SU-DHL-6 (cell line): ENCODE data around the gene EIF4A3.

Source experiments
- H2AFZ ChIP-seq: fragments of 200-600 bp; sonication (generic); 2 replicates; pipeline ENCODE4 v1.6.1; 2014; ENCODE audit warnings: low read depth, mild to moderate bottlenecking, moderate library complexity, mixed read lengths, antibody characterized with exemption, low read length; ENCODE audit not compliant: severe bottlenecking
- H3F3A ChIP-seq: fragments of 200-600 bp; shearing (Covaris generic); 2 replicates; pipeline ENCODE4 v1.6.0; 2016; ENCODE audit warnings: antibody characterized with exemption, mild to moderate bottlenecking; ENCODE audit not compliant: insufficient read depth
- H3K27ac ChIP-seq: fragments of 200-600 bp; sonication (generic); 2 replicates; pipeline ENCODE4 v1.5.1; 2016; ENCODE audit warnings: low read depth, mild to moderate bottlenecking, low read length, moderate library complexity, mixed read lengths
- H3K27me3 ChIP-seq: fragments of 200-600 bp; sonication (generic), shearing (Covaris generic); 2 replicates; pipeline ENCODE4 v1.6.0; 2014; ENCODE audit warnings: mild to moderate bottlenecking, low read length
- H3K36me3 ChIP-seq: fragments of 200-600 bp; sonication (generic); 2 replicates; pipeline ENCODE4 v1.6.1; 2014; ENCODE audit warnings: mild to moderate bottlenecking, low read length, mixed read lengths
- H3K4me2 ChIP-seq: fragments of 300-600, 200-600 bp; shearing (Covaris generic), sonication (generic); 2 replicates; pipeline ENCODE4 v1.6.0; 2014; ENCODE audit warnings: low read length, low read depth, mild to moderate bottlenecking; ENCODE audit not compliant: poor library complexity, severe bottlenecking
- H3K4me3 ChIP-seq: fragments of 200-600 bp; sonication (generic); 2 replicates; pipeline ENCODE4 v1.5.1; 2014; ENCODE audit warnings: antibody characterized with exemption, low read length, mild to moderate bottlenecking, mixed read lengths; ENCODE audit not compliant: insufficient read depth, poor library complexity, severe bottlenecking
- H3K79me2 ChIP-seq: fragments of 200-600 bp; sonication (generic); 2 replicates; pipeline ENCODE4 v1.6.1; 2014; ENCODE audit warnings: mild to moderate bottlenecking, low read length, moderate library complexity; ENCODE audit not compliant: insufficient read depth
- H3K9ac ChIP-seq: fragments of 200-600 bp; sonication (generic); 2 replicates; pipeline ENCODE4 v1.7.0; 2014; ENCODE audit warnings: mild to moderate bottlenecking, low read length
- H3K9me2 ChIP-seq: fragments of 200-600 bp; sonication (generic); replicated peaks from 2 replicates; pipeline ENCODE4 v1.6.1; 2014; ENCODE audit warnings: low read length; ENCODE audit not compliant: insufficient read depth
- H3K9me3 ChIP-seq: fragments of 200-600 bp; sonication (generic); 2 replicates; pipeline ENCODE4 v1.6.1; 2014; ENCODE audit warnings: low read length, mixed read lengths; ENCODE audit not compliant: insufficient read depth
- H4K20me1 ChIP-seq: fragments of 200-600 bp; sonication (generic); 2 replicates; pipeline ENCODE4 v1.6.1; 2014; ENCODE audit warnings: low read depth, mild to moderate bottlenecking, antibody characterized with exemption, low read length, moderate library complexity, mixed read lengths
- CTCF ChIP-seq: fragments of 200-600 bp; sonication (generic); IDR thresholded peaks from one replicate; pipeline ENCODE4 v1.5.1; 2017; ENCODE audit warnings: antibody characterized with exemption, mild to moderate bottlenecking, low read length, moderate library complexity; ENCODE audit not compliant: insufficient read depth, poor library complexity, severe bottlenecking
- EZH2phosphoT487 ChIP-seq: fragments of 200-600 bp; sonication (generic), shearing (Covaris generic); conservative IDR thresholded peaks from 2 replicates; pipeline ENCODE4 v1.6.1; 2018; ENCODE audit warnings: mild to moderate bottlenecking, antibody characterized with exemption, low read length, moderate library complexity, mixed read lengths

EIF4A3 gene

GRCh38 chr17:80086616-80087015 is 60.3 kb downstream of the EIF4A3 start:
- no peak overlapping the region for H3K9ac ChIP-seq
- H3K4me3 ChIP-seq = no peak overlapping the region
- no peak overlapping the region for H3K27ac ChIP-seq
- H3K27me3 ChIP-seq = no peaks in the 10 kb centered on the region
- no peak overlapping the region for H2AFZ ChIP-seq
- H3K79me2 ChIP-seq = no peaks in the 10 kb centered on the region
- H4K20me1 ChIP-seq = no peaks in the 10 kb centered on the region
- no peaks in the 10 kb centered on the region for H3F3A ChIP-seq
- no peaks in the 10 kb centered on the region for H3K36me3 ChIP-seq
- H3K9me3 ChIP-seq = no peaks in the 10 kb centered on the region
- H3K9me2 ChIP-seq = no peaks in the 10 kb centered on the region
- TF ChIP-seq CTCF = no peak
- no peak for TF ChIP-seq EZH2phosphoT487
- H3K4me2 ChIP-seq = no peak overlapping the region

DNA sequence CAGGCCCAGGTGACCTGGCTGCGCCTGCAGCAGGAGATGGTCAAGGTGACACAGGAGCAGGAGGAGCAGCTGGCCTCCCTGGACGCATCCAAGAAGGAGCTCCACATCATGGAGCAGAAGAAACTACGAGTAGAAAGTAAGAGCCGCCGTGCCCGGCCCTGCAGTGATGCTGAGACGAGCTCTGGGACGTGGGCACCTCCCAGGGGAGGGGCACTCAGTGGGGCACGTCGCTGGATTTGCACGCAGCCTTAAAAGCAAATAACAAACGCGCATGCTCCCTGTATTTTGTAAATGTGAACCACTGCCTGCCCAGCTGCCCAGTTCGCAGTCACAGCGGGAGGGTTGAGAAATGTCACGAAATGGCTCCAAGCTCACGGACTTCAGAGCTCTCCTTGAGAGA is 60.8 kb downstream of the EIF4A3 start:
- H3K27me3 ChIP-seq = no peaks in the 10 kb centered on the region
- no peak overlapping the region for H3K9ac ChIP-seq
- H3K9me3 ChIP-seq = no peaks in the 10 kb centered on the region
- no peaks in the 10 kb centered on the region for H3K36me3 ChIP-seq
- no peaks in the 10 kb centered on the region for H3K9me2 ChIP-seq
- no peak overlapping the region for H3K4me2 ChIP-seq
- no peaks in the 10 kb centered on the region for H4K20me1 ChIP-seq
- no peak overlapping the region for H3K4me3 ChIP-seq
- no peaks in the 10 kb centered on the region for H3K79me2 ChIP-seq
- no peak overlapping the region for H2AFZ ChIP-seq
- no peaks in the 10 kb centered on the region for H3F3A ChIP-seq
- no peak overlapping the region for H3K27ac ChIP-seq
- TF ChIP-seq CTCF = no peak
- no peak for TF ChIP-seq EZH2phosphoT487

GRCh38 chr17:80084773-80085172 is 62.2 kb downstream of the EIF4A3 start:
- Histone ChIP-seq H3K27ac (no peak overlapping the region), H3K9me3 (no peaks in the 10 kb centered on the region), H3K79me2 (no peaks in the 10 kb centered on the region), H4K20me1 (no peaks in the 10 kb centered on the region), H3K9me2 (no peaks in the 10 kb centered on the region), H3K27me3 (no peaks in the 10 kb centered on the region), H3K4me3 (no peak overlapping the region), H3K4me2 (no peak overlapping the region), H2AFZ (no peak overlapping the region), H3F3A (no peaks in the 10 kb centered on the region), H3K9ac (no peak overlapping the region), H3K36me3 (no peaks in the 10 kb centered on the region)
- TF ChIP-seq EZH2phosphoT487 (no peak), CTCF (no peak)
